Measurements from ENCODE around the gene DNAJC12.
"Not testable (repeated sequence)": the region's sequence is repeated elsewhere in the genome, so short reads cannot be mapped to it uniquely, and the experiment has no call there.

Gene DNAJC12

DNA sequence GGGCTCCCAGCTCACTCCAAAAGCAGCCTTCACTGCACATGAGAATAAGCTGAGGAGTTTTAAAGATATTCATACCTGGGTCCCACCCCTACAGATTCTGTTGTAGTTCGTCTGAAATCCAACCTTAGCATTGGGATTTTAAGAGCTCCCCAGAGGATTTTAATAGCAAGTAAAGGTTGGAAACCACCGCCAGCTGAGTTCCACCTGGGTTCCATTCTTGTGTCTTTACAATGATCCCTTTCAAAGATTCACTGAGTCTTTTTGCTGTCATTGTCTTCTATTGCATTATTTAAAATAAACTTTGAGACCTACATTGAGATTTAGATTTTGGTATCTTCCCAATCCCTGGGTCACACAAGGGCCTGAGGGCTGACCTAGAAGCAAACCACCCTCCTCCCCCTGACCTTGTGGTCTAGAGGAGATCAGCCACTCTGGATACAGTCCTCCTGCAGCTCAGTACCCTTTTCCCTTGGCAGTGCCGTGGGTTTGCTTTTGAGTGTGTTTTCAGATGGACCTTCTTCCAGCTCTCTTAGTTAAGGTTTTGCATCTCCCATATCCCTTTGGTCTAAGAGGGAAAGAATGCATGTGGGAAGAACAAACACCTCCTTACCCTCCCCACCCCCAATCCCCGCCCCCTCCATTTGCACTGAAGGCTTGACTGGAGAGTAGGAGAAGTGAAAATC lies 23.9 kb upstream of the DNAJC12 start:
- no peak overlapping the region for H3K9ac ChIP-seq (ENCODE audit: low read length)
- H3K4me1 ChIP-seq (ENCODE audit: control insufficient read depth, insufficient read depth, low read length), result no peaks in the 10 kb centered on the region
- no peaks in the 10 kb centered on the region for H3K27me3 ChIP-seq (ENCODE audit: control insufficient read depth, insufficient read depth, low read length)
- no peaks in the 10 kb centered on the region for H3K9me3 ChIP-seq (ENCODE audit: control insufficient read depth, low read length)
- no peak overlapping the region for H3K4me3 ChIP-seq (ENCODE audit: low read length)
- no peaks in the 10 kb centered on the region for H3K36me3 ChIP-seq (ENCODE audit: control insufficient read depth, insufficient read depth, low read length)

DNA sequence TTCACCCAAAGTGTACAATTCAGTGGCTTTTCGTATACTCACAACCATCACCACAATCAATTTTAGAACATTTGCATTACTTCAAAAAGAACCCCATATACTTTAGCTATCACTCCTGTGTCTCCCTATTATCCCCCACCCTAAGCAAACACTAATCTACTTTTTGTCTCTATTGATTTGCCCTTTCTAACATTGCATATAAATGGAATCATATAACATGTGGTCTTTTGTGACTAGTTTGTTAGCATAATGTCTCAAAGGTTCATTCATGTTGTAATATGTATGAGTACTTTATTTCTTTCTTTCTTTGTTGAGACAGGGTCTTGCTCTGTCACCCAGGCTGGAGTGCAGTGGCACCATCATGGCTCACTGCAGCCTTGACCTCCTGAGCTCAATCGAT lies 21.0 kb upstream of the DNAJC12 start:
- H3K4me3 ChIP-seq (ENCODE audit: low read length), result no peak overlapping the region
- no peaks in the 10 kb centered on the region for H3K9me3 ChIP-seq (ENCODE audit: control insufficient read depth, low read length)
- H3K9ac ChIP-seq (ENCODE audit: low read length), result no peak overlapping the region
- no peaks in the 10 kb centered on the region for H3K4me1 ChIP-seq (ENCODE audit: control insufficient read depth, insufficient read depth, low read length)
- no peaks in the 10 kb centered on the region for H3K36me3 ChIP-seq (ENCODE audit: control insufficient read depth, insufficient read depth, low read length)
- no peaks in the 10 kb centered on the region for H3K27me3 ChIP-seq (ENCODE audit: control insufficient read depth, insufficient read depth, low read length)

DNA sequence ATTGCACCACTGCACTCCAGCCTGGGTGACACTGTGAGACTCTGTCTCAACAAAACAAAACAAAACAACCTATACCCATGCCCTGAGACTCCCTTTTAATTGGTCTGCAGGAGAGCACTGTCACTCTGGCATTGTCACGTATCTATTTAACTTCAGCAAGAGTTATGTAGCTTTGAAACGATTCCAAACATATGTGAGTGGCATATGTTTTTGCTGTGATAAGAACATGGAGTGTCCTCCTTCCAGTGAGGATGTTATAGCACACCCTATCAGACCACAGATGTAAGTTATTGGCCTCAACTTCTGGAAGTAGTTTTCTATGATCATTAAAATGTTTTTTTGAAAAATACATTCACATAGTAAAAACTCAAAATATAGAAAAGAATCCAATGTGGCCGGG lies 15.5 kb upstream of the DNAJC12 start:
- Histone ChIP-seq H3K27me3 (ENCODE audit: control insufficient read depth, insufficient read depth, low read length) (no peaks in the 10 kb centered on the region), H3K4me1 (ENCODE audit: control insufficient read depth, insufficient read depth, low read length) (no peaks in the 10 kb centered on the region), H3K9ac (ENCODE audit: low read length) (no peak overlapping the region), H3K9me3 (ENCODE audit: control insufficient read depth, low read length) (no peaks in the 10 kb centered on the region), H3K36me3 (ENCODE audit: control insufficient read depth, insufficient read depth, low read length) (no peaks in the 10 kb centered on the region), H3K4me3 (ENCODE audit: low read length) (no peak overlapping the region)

DNA sequence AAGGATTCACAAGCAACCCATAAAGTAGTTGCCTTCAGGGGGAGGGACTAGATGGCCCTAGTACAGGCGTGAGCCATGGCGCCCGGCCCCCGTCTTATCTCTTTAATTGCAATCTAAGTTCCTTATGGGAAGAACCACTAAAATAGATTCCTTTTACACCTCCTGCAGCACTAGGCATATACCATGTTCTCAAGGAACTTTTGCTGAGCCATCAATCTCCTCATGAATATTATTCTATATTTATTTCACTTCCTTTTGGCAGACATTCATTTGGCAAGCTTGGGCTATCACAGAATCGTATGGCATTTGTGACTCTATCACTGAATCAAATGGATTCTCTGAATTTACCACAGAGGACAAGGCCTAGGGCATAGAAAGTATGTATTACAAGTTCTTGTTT lies 14.8 kb upstream of the DNAJC12 start:
- H3K4me3 ChIP-seq (ENCODE audit: low read length), result no peak overlapping the region
- no peaks in the 10 kb centered on the region for H3K4me1 ChIP-seq (ENCODE audit: control insufficient read depth, insufficient read depth, low read length)
- no peak overlapping the region for H3K9ac ChIP-seq (ENCODE audit: low read length)
- H3K36me3 ChIP-seq (ENCODE audit: control insufficient read depth, insufficient read depth, low read length), result no peaks in the 10 kb centered on the region
- no peaks in the 10 kb centered on the region for H3K27me3 ChIP-seq (ENCODE audit: control insufficient read depth, insufficient read depth, low read length)
- H3K9me3 ChIP-seq (ENCODE audit: control insufficient read depth, low read length), result no peaks in the 10 kb centered on the region

DNA sequence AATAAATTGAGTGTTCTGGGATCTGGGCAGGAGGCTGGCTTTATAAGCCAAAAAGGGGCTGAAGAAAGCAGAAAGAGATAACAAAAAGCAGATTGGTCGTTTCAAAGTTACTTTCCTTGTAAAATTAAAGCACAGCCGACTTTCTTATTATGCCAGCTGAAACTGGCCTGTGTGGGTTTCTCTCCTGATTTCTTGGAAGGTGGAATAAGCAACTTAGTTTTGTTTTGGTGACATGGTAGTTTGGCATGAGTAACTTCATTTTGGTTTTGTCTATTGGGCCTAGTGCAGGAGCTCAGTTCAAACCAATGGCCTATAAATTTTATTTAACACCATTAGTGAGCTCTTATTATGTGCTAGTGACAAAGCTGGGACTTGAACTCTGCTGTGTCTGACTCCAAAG lies 13.2 kb upstream of the DNAJC12 start:
- no peaks in the 10 kb centered on the region for H3K4me1 ChIP-seq (ENCODE audit: control insufficient read depth, insufficient read depth, low read length)
- no peak overlapping the region for H3K9ac ChIP-seq (ENCODE audit: low read length)
- no peaks in the 10 kb centered on the region for H3K27me3 ChIP-seq (ENCODE audit: control insufficient read depth, insufficient read depth, low read length)
- H3K36me3 ChIP-seq (ENCODE audit: control insufficient read depth, insufficient read depth, low read length), result no peaks in the 10 kb centered on the region
- no peaks in the 10 kb centered on the region for H3K9me3 ChIP-seq (ENCODE audit: control insufficient read depth, low read length)
- no peak overlapping the region for H3K4me3 ChIP-seq (ENCODE audit: low read length)

DNA sequence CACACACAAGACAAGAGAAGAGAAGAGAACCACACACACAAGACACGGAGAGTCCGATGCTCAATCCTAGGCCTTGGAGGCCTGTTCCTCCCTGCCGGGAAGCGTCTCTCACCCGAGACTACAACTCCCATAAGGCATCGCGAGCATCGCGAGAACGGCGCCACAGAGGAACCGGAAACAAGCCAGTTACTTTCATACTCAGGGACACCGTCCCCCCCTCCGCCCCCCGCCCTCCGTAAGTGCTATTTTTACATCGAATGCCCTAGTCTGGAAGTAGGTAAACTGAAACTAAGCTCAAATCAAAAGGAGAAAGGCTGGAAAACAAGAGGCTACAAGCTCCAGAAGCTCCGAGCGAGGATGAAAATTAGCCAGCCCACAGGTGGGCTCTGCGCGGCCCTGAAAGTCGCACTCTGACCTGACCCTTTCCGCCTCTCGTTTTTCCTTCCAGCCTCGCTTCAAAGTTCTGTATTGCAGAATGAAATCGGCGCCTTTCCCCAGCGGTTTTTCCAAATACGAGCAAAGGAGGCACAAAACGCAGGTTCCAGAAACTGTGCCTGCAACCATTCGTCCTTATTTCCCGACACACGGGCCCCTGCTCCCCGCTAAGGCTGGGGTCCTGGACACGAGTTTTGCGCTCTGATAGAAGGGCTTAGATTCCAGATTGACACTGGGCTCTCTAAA lies 11.5 kb upstream of the DNAJC12 start:
- Histone ChIP-seq H3K36me3 (ENCODE audit: control insufficient read depth, insufficient read depth, low read length) (no peaks in the 10 kb centered on the region), H3K4me1 (ENCODE audit: control insufficient read depth, insufficient read depth, low read length) (no peaks in the 10 kb centered on the region), H3K9ac (ENCODE audit: low read length) (peak overlapping the region; percentile 96), H3K4me3 (ENCODE audit: low read length) (peak overlapping the region; percentile 83), H3K9me3 (ENCODE audit: control insufficient read depth, low read length) (no peaks in the 10 kb centered on the region), H3K27me3 (ENCODE audit: control insufficient read depth, insufficient read depth, low read length) (no peaks in the 10 kb centered on the region)

DNA sequence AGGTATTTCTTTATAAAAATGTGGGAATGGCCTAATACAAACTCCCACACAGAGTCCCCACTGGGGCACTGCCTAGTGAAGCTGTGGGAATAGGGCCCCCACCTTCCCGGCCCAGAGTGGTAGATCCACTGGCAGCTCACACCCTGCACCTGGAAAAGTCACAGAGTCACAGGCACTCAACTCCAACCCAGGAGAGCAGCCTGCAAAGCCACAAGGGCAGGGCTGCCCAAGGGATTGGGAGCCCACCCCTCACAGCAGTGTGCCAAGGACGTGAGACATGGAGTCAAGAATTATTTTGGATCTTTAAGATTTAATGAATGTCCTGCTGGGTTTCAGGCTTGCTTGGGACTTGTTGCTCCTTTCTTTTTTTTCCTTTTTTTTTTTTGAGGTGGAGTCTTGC lies 5.3 kb upstream of the DNAJC12 start:
- no peak overlapping the region for H3K4me3 ChIP-seq (ENCODE audit: low read length)
- H3K9me3 ChIP-seq (ENCODE audit: control insufficient read depth, low read length), result no peaks in the 10 kb centered on the region
- H3K4me1 ChIP-seq (ENCODE audit: control insufficient read depth, insufficient read depth, low read length), result peaks cover 7% of the 10 kb centered on the region
- no peak overlapping the region for H3K9ac ChIP-seq (ENCODE audit: low read length)
- no peaks in the 10 kb centered on the region for H3K36me3 ChIP-seq (ENCODE audit: control insufficient read depth, insufficient read depth, low read length)
- no peaks in the 10 kb centered on the region for H3K27me3 ChIP-seq (ENCODE audit: control insufficient read depth, insufficient read depth, low read length)

DNA sequence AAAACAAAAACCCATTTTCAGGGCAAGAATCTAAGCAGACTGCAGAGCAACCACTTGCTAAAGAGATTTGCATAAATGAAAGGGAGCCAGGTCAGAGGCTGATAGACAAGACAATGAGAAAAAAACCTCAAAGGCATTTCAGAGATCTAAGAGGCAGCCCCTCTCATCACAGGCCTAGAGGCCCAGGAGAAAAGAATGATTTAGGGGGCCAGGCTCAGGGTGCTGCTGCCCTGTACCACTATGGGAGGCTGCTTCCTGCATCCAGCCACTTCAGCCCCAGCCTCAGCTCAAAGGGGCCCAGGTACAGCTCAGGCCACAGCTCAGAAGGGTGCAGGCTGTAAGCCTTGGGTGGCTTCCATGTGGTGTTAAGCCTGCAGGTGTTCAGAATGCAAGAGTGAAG lies 3.7 kb upstream of the DNAJC12 start:
- Histone ChIP-seq H3K9ac (ENCODE audit: low read length) (no peak overlapping the region), H3K36me3 (ENCODE audit: control insufficient read depth, insufficient read depth, low read length) (no peaks in the 10 kb centered on the region), H3K4me1 (ENCODE audit: control insufficient read depth, insufficient read depth, low read length) (peaks cover 7% of the 10 kb centered on the region), H3K27me3 (ENCODE audit: control insufficient read depth, insufficient read depth, low read length) (no peaks in the 10 kb centered on the region), H3K9me3 (ENCODE audit: control insufficient read depth, low read length) (no peaks in the 10 kb centered on the region), H3K4me3 (ENCODE audit: low read length) (no peak overlapping the region)

DNA sequence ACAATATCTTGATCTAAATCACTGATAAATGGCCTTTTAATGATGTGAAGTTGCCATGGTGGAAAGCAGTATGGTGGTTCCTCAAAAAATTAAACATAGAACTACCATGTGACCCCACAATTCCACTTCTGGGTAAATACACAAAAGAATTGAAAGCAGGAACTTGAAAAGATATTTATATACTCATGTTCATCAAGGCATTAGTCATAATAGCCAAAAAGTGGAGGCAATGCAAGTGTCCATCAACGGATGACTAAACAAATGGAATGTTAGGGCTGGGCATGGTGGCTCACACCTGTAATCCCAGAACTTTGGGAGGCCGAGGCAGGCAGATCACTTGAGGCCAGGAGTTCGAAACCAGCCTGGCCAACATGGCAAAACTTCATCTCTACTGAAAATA lies 2.0 kb upstream of the DNAJC12 start:
- H3K4me1 ChIP-seq (ENCODE audit: control insufficient read depth, insufficient read depth, low read length), result peaks cover 7% of the 10 kb centered on the region
- H3K4me3 ChIP-seq (ENCODE audit: low read length), result no peak overlapping the region
- H3K9me3 ChIP-seq (ENCODE audit: control insufficient read depth, low read length), result no peaks in the 10 kb centered on the region
- H3K27me3 ChIP-seq (ENCODE audit: control insufficient read depth, insufficient read depth, low read length), result no peaks in the 10 kb centered on the region
- H3K9ac ChIP-seq (ENCODE audit: low read length), result no peak overlapping the region
- no peaks in the 10 kb centered on the region for H3K36me3 ChIP-seq (ENCODE audit: control insufficient read depth, insufficient read depth, low read length)

DNA sequence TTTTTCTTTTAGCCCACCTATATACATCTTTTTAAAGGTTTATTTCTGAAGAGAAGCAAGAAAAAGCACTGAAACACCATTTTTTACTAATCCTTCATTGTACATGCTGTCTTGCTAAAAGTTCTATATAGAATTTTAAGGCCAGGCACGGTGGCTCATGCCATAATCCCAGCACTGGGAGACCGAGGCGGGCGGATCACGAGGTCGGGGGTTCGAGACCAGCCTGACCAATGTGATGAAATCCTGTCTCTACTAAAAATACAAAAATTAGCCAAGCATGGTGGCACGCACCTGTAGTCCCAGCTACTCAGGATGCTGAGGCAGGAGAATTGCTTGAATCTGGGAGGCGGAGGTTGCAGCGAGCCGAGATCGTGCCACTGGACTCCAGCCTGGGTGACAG lies 1.5 kb upstream of the DNAJC12 start:
- H3K36me3 ChIP-seq (ENCODE audit: control insufficient read depth, insufficient read depth, low read length); H3K4me3 ChIP-seq (ENCODE audit: low read length); H3K4me1 ChIP-seq (ENCODE audit: control insufficient read depth, insufficient read depth, low read length); H3K9ac ChIP-seq (ENCODE audit: low read length); H3K9me3 ChIP-seq (ENCODE audit: control insufficient read depth, low read length); H3K27me3 ChIP-seq (ENCODE audit: control insufficient read depth, insufficient read depth, low read length): not testable (repeated sequence)

DNA sequence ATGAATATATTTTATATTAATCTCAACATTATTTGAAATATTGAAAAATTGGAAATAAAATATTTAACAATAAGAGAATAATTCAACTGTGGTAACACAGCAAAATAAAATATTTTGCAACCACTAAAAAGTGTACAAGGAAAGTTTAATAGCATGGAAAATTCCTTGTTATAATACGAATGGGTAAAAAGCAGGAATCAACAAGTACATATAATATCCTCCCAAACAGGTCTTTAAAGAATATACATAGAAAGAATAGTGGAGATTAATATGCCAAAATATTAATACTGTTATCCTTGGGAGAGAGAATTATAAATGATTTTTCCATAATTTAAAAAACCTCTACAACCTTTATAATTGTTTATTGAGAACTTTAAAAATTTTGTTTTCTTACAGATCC lies 1.0 kb downstream of the DNAJC12 start:
- H3K9ac ChIP-seq (ENCODE audit: low read length), result no peak overlapping the region
- no peaks in the 10 kb centered on the region for H3K36me3 ChIP-seq (ENCODE audit: control insufficient read depth, insufficient read depth, low read length)

DNA sequence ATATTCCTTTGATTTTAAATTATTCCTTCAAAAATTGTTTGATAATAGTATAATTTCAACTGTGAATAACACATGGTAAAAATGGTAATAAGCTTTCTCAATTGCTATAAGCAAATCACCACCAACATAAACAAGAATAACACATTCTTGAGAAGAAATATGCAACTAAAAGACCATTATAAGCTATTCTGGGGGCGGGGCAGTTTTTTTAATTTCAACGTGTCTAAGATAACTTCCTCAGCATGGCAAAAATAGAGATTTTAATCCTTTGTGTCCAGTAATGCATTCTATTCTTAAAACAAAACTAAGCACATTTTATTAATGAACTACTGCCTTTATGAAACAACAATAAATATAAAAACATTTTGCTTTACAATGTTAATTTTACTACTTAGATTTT lies 1.5 kb downstream of the DNAJC12 start:
- H3K36me3 ChIP-seq (ENCODE audit: control insufficient read depth, insufficient read depth, low read length), result no peaks in the 10 kb centered on the region
- H3K9ac ChIP-seq (ENCODE audit: low read length), result no peak overlapping the region
- H3K4me3 ChIP-seq (ENCODE audit: low read length), result no peak overlapping the region
- no peaks in the 10 kb centered on the region for H3K4me1 ChIP-seq (ENCODE audit: control insufficient read depth, insufficient read depth, low read length)
- no peaks in the 10 kb centered on the region for H3K27me3 ChIP-seq (ENCODE audit: control insufficient read depth, insufficient read depth, low read length)
- H3K9me3 ChIP-seq (ENCODE audit: control insufficient read depth, low read length), result no peaks in the 10 kb centered on the region

More for the DNA sequence above, 1.0 kb downstream of the DNAJC12 start:
- Histone ChIP-seq H3K27me3 (ENCODE audit: control insufficient read depth, insufficient read depth, low read length) (no peaks in the 10 kb centered on the region), H3K9me3 (ENCODE audit: control insufficient read depth, low read length) (no peaks in the 10 kb centered on the region), H3K4me1 (ENCODE audit: control insufficient read depth, insufficient read depth, low read length) (no peaks in the 10 kb centered on the region), H3K4me3 (ENCODE audit: low read length) (no peak overlapping the region)

All from mucosa of stomach (tissue), 1 donor.